Activated CD8-positive, alpha-beta memory T cell treated with anti-CD3 and anti-CD28 coated beads for 36 hours (primary cell): Measurements from ENCODE around the gene SH3BP1. TPM values are rescaled to one million over a fixed set of nuclear protein-coding genes. Genes with fewer than 3 reads are reported as not detected.
"Not testable (repeated sequence)": the region's sequence is repeated elsewhere in the genome, so short reads cannot be mapped to it uniquely, and the experiment has no call there.

Experiments
- CTCF ChIA-PET: fragments of 350-600 bp; sonication (Branson Sonifier 250); formaldehyde crosslinking; loops from one replicate; lab custom pipeline; 2021; ENCODE audit warnings: antibody characterized with exemption; lab: Charles Lee
- POLR2A ChIA-PET: fragments of 350-600 bp; sonication (Branson Sonifier 250); formaldehyde crosslinking; loops from one replicate; lab custom pipeline; 2021; ENCODE audit warnings: antibody characterized with exemption; lab: Charles Lee
- total RNA-seq, 2 experiments: library from RNA; stranded (reverse); gene quantifications; one replicate each; pipeline ENCODE4 v1.2.3, GENCODE V29; 2021

Gene SH3BP1
- total RNA-seq, 2 experiments from 2014 or later, result 102 to 105 TPM

DNA sequence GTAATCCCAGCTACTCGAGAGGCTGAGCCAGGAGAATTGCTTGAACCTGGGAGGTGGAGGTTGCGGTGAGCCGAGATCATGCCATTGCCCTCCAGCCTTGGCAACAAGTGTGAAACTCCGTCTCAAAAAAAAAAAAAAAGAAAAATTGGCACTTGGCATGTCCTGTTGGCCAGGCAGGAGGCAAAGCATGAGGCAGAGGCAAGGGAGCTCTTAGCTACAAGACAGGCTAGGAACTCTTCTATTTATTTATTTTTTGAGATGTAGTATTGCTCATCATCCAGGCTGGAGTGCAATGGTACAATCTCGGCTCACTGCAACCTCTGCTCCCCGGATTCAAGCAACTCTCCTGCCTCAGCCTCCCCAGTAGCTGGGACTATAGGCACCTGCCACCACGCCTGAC, 54.7 kb downstream of the SH3BP1 start:
- POLR2A ChIA-PET, result not testable (repeated sequence)
- CTCF ChIA-PET, result interaction anchor here (0.7 to 1.6 kb wide), 2 partner anchors 11 to 124 kb away, joined by 3 to 4 read pairs; no protein-coding TSS in a partner anchor

- CTCF ChIA-PET, result interaction anchor here (1.0 to 2.0 kb wide), 3 partner anchors 10 to 53 kb away, joined by 3 to 6 read pairs (median 4); partner anchors contain the start of gene NOL12
- POLR2A ChIA-PET, result interaction anchor here (0.5 to 0.6 kb wide), 2 partner anchors 15 to 27 kb away, joined by 4 to 5 read pairs; no protein-coding TSS in a partner anchor
These were observed 56.8 kb downstream of the SH3BP1 start for GRCh38 chr22:37696260-37696656.

- CTCF ChIA-PET, result interaction anchor here (0.9 to 2.0 kb wide), 2 partner anchors 16 to 53 kb away, joined by 3 to 6 read pairs; no protein-coding TSS in a partner anchor
- POLR2A ChIA-PET, result no interaction called here
These were observed 57.4 kb downstream of the SH3BP1 start, which contains the start of gene TRIOBP for GRCh38 chr22:37696657-37697537. Gene TRIOBP, plus strand, starts transcription at chr22:37697048. Its CDS starts 4,318 bp downstream, at chr22:37701366.

- CTCF ChIA-PET, result interaction anchor here (0.9 kb wide), 1 partner anchor 16 kb away, joined by 3 read pairs; no protein-coding TSS in a partner anchor
- POLR2A ChIA-PET, result no interaction called here
These were observed 58.0 kb downstream of the SH3BP1 start for GRCh38 chr22:37697538-37697835.

GRCh38 chr22:37701141-37701786, 61.8 kb downstream of the SH3BP1 start:
- CTCF ChIA-PET, result no interaction called here
- POLR2A ChIA-PET, result no interaction called here

- ChIA-PET POLR2A (interaction anchor here (0.8 kb wide), 1 partner anchor 54 kb away, joined by 7 read pairs; no protein-coding TSS in a partner anchor), CTCF (interaction anchor here (1.0 kb wide), 1 partner anchor 61 kb away, joined by 4 read pairs; no protein-coding TSS in a partner anchor)
These were observed 64.4 kb downstream of the SH3BP1 start for GRCh38 chr22:37703906-37704305.

DNA sequence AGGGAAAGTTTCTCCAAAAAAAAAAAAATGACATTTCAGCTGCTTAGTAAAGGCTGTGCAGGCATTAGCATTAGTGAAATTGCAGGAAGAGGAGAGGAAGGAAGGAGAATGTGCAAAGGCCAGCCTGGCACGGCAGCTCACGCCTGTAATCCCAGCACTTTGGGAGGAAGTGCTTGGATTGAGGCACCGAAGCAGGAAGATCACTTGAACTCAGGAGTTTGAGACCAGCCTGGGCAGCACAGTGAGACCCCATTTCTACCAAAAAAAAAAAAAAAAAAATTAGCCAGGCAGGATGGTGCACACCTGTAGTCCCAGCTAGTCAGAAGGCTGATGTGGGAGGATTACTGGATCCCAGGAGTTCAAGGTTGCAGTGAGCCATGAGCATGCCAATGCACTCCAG, 65.2 kb downstream of the SH3BP1 start:
- CTCF ChIA-PET, result no interaction called here
- POLR2A ChIA-PET, result interaction anchor here (0.8 kb wide), 1 partner anchor 54 kb away, joined by 7 read pairs; no protein-coding TSS in a partner anchor

GRCh38 chr22:37705205-37705604, 65.7 kb downstream of the SH3BP1 start:
- ChIA-PET POLR2A (no interaction called here), CTCF (no interaction called here)

Other genes with a start within 250 kb of the SH3BP1 start
- gene ELFN2, start 212.2 kb upstream of the SH3BP1 start, total RNA-seq, result under 1 TPM; 0.04 to 0.06 TPM
- gene MFNG, start 153.3 kb upstream of the SH3BP1 start, total RNA-seq, result 100 to 1,000 TPM; 191 to 199 TPM
- gene CARD10, start 120.3 kb upstream of the SH3BP1 start, total RNA-seq, result under 1 TPM in 1 of 2 experiments, not detected in 1; 0.29 TPM
- gene CDC42EP1, start 79.2 kb upstream of the SH3BP1 start, total RNA-seq, result under 1 TPM; 0.36 to 0.73 TPM
- gene LGALS2, start 59.6 kb upstream of the SH3BP1 start, total RNA-seq, result not detected
- 10 to 100 TPM; 75.5 to 80.3 TPM for gene GGA1, start 30.8 kb upstream of the SH3BP1 start, total RNA-seq
- 10 to 100 TPM; 46.2 to 50.6 TPM for gene PDXP, start 19.1 kb downstream of the SH3BP1 start, total RNA-seq
- 100 to 1,000 TPM; 278 to 297 TPM for gene LGALS1, start 36.0 kb downstream of the SH3BP1 start, total RNA-seq
- 10 to 100 TPM; 50.5 to 54.6 TPM for gene NOL12, start 46.7 kb downstream of the SH3BP1 start, total RNA-seq
- 10 to 100 TPM; 24.1 to 24.8 TPM for gene TRIOBP, start 57.4 kb downstream of the SH3BP1 start, total RNA-seq
- 10 to 100 TPM; 10.9 to 11.7 TPM for gene GCAT, start 168.3 kb downstream of the SH3BP1 start, total RNA-seq
- not detected for gene GALR3, start 183.7 kb downstream of the SH3BP1 start, total RNA-seq
- 10 to 100 TPM; 25.4 to 26.4 TPM for gene ANKRD54, start 204.7 kb downstream of the SH3BP1 start, total RNA-seq
- 100 to 1,000 TPM; 533 to 559 TPM for gene EIF3L, start 209.8 kb downstream of the SH3BP1 start, total RNA-seq